ENCODE data around the gene TEX28.

- TF ChIP-seq EZH2 (IDR thresholded peaks at IDR 0.05; ENCODE audit: low read depth, unreplicated experiment): no peak
- TF ChIP-seq POLR2AphosphoS5 (IDR thresholded peaks at IDR 0.05; ENCODE audit: low read depth): no peak
- no peak for TF ChIP-seq CTCF (conservative IDR thresholded peaks at IDR 0.05; ENCODE audit: low read depth in 2 of 2)
- no peak for TF ChIP-seq EZH2phosphoT487 (IDR thresholded peaks at IDR 0.05; ENCODE audit: unreplicated experiment)
- TF ChIP-seq CREB1 (CRISPR knock-in tag; IDR thresholded peaks at IDR 0.05; ENCODE audit: low read depth): no peak
- TF ChIP-seq JUNB (IDR thresholded peaks at IDR 0.05; ENCODE audit: unreplicated experiment): no peak
Observed at GRCh38 chrX:154323537-154323936, 28.6 kb upstream of the TEX28 start.
